ENCODE data around the gene GET4.

DNA sequence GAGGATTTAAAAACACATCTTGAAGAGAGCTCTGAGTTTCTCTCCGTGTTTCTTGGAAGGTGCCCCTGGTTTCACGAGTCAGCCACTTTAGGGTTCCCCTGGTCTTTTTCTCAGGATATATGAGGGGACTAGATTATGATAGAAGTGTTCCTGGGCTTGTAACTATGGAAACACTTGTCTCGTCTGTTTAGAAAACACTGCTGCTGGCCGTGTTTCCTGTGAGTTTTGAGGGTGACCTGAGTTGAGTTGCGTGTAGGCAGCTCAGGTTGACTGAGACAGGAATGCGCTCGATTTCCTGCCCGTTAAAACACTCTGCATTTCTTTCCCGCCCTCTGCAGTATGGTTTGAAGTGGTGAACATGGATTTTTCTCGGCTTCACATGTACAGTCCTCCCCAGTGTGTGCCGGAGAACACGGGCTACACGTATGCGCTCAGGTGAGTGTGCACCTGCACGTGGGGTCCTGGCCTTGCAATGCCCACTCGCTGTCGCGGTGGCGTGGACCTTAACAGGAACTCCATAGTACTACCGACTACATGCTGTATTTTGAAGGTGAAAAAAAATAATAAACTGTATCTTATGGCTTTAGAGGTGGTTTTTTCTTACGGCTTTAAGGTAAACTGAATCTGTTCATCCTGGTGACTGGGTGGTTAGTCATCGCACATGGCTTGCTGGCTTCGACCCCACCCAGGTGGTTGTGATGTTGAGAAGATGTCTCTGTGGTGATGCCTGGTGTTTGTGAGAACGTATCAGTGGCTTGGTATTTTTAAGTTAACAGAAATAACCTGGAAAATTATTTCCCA lies 44.0 kb upstream of the GET4 start, which contains the start of gene SUN1:
- no peak for TF ChIP-seq MXI1 (IDR thresholded peaks at IDR 0.05; ENCODE audit: low read depth, low read length)
- peak; percentile 7; the same call in 1 of the 2 replicates for TF ChIP-seq SIN3A (IDR thresholded peaks at IDR 0.05; ENCODE audit: borderline replicate concordance, low read depth, low read length)
- TF ChIP-seq TEAD4 (IDR thresholded peaks at IDR 0.05; ENCODE audit: borderline replicate concordance, insufficient read depth), result no peak
- TF ChIP-seq YY1 (IDR thresholded peaks at IDR 0.05; ENCODE audit: low read depth), result no peak
- TF ChIP-seq ZBTB33 (IDR thresholded peaks at IDR 0.05; ENCODE audit: borderline replicate concordance, low read depth), result 0 out of 2 replicates have a peak, but pooled peaks have one; percentile 3
- no peak for TF ChIP-seq CTCF (IDR thresholded peaks at IDR 0.05)
- no peak for TF ChIP-seq CHD2 (IDR thresholded peaks at IDR 0.05; ENCODE audit: low read length, partially characterized antibody)
- TF ChIP-seq TCF12 (IDR thresholded peaks at IDR 0.05), result peak; percentile 86
- TF ChIP-seq RAD21 (IDR thresholded peaks at IDR 0.05; ENCODE audit: low read length), result no peak
- TF ChIP-seq EP300 (IDR thresholded peaks at IDR 0.05; ENCODE audit: borderline replicate concordance in 1 of 2, low read depth in 1 of 2, low read length in 1 of 2), result peak in 1 of 2 experiments; percentile 45; a peak in 1 of 4 replicates
- TF ChIP-seq, protein P1, sequence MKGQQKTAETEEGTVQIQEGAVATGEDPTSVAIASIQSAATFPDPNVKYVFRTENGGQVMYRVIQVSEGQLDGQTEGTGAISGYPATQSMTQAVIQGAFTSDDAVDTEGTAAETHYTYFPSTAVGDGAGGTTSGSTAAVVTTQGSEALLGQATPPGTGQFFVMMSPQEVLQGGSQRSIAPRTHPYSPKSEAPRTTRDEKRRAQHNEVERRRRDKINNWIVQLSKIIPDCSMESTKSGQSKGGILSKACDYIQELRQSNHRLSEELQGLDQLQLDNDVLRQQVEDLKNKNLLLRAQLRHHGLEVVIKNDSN (IDR thresholded peaks at IDR 0.05; ENCODE audit: borderline replicate concordance, low read depth), result no peak
- no peak for TF ChIP-seq USF2 (IDR thresholded peaks at IDR 0.05; ENCODE audit: borderline replicate concordance, low read depth, low read length)
